ENCODE data around the gene NOL7.

NOL7 gene

DNA sequence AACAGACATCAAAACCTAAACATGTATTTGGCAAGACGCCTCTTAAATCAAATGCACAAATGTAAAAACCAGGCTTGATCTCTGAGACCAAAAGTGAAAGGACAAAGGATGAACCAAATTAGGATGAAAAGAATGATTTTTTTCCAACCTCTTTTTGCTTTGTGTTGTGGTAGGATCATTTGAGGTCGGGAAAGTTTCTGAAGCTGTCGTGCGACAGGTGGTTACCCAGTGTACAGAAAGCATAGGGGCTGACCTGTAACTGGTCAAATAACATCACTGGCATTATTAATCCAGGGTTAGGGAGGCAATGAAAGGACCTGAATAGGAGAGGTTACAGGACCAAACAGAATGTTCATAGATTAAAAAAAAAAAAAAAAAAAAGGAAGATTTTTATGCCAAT lies 18.1 kb upstream of the NOL7 start:
- Histone ChIP-seq H3K79me1 (ENCODE audit: low read length) (no peaks in the 10 kb centered on the region), H3K14ac (ENCODE audit: low read length) (no peak overlapping the region), H3K4me2 (ENCODE audit: low read length) (no peak overlapping the region), H2BK5ac (ENCODE audit: low read depth, low read length, poor library complexity) (no peak overlapping the region), H4K91ac (ENCODE audit: low read depth, low read length) (no peak overlapping the region), H2AK5ac (ENCODE audit: low read length) (no peak overlapping the region), H3K4me3 (ENCODE audit: low read depth, low read length) (no peak overlapping the region), H3K79me2 (ENCODE audit: control insufficient read depth, insufficient read depth, low read length, poor library complexity) (no peaks in the 10 kb centered on the region), H2AFZ (ENCODE audit: insufficient read depth, low read length, poor library complexity) (no peak overlapping the region), H2BK12ac (ENCODE audit: low read length) (no peak overlapping the region), H3K36me3 (ENCODE audit: control insufficient read depth in 1 of 2, insufficient read depth in 2 of 2, low read length in 2 of 2) (peaks cover 16 to 17% of the 10 kb centered on the region in 2 experiments), H3K27me3 (ENCODE audit: insufficient read depth, low read length) (no peaks in the 10 kb centered on the region), H3K4me1 (ENCODE audit: control insufficient read depth in 1 of 2, insufficient read depth in 2 of 2, low read length in 2 of 2) (no peaks in the 10 kb centered on the region), H4K8ac (ENCODE audit: low read depth, low read length) (no peak overlapping the region), H2BK120ac (ENCODE audit: insufficient read depth, low read length, poor library complexity) (no peak overlapping the region), H4K12ac (ENCODE audit: low read depth, low read length) (no peak overlapping the region), H3K4ac (ENCODE audit: low read depth, low read length) (no peak overlapping the region), H3K23ac (ENCODE audit: low read length) (no peak overlapping the region), H3K9ac (ENCODE audit: low read length) (no peak overlapping the region), H3K27ac (ENCODE audit: low read depth, low read length) (no peak overlapping the region), H3K18ac (ENCODE audit: low read length) (no peak overlapping the region), H3K9me3 (ENCODE audit: insufficient read depth, low read depth, low read length) (no peaks in the 10 kb centered on the region)
- DNase-seq = no peak
- WGBS (ENCODE audit: extremely low coverage, insufficient coverage, insufficient read length) = no CpG with 5 or more reads among the region's 4 CpGs

DNA sequence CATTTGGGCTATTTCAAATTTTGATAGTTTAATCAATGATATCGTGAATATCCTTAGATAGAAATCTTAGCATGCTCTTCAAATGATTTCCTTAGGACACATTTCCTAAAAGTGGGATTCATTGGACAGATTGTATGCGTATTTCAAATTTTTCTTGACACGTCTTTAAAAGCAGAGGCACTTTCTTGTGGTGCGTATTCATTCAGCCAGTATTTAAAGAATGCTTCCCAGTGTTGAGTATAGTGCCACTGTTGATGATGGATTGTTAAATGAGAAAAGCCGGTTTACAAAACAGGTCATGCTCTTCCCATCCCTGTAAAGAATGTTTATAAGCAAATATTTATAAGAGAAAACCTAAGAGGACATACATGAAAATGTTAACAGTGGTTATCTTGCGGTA lies 15.1 kb upstream of the NOL7 start:
- Histone ChIP-seq H4K12ac (ENCODE audit: low read depth, low read length) (no peak overlapping the region), H2AK5ac (ENCODE audit: low read length) (no peak overlapping the region), H2BK120ac (ENCODE audit: insufficient read depth, low read length, poor library complexity) (no peak overlapping the region), H2BK12ac (ENCODE audit: low read length) (no peak overlapping the region), H3K79me1 (ENCODE audit: low read length) (no peaks in the 10 kb centered on the region), H3K4ac (ENCODE audit: low read depth, low read length) (no peak overlapping the region), H3K4me2 (ENCODE audit: low read length) (no peak overlapping the region), H3K23ac (ENCODE audit: low read length) (no peak overlapping the region), H2BK5ac (ENCODE audit: low read depth, low read length, poor library complexity) (no peak overlapping the region), H3K9ac (ENCODE audit: low read length) (no peak overlapping the region), H3K14ac (ENCODE audit: low read length) (no peak overlapping the region), H3K36me3 (ENCODE audit: control insufficient read depth in 1 of 2, insufficient read depth in 2 of 2, low read length in 2 of 2) (peaks cover 9 to 13% of the 10 kb centered on the region in 2 experiments), H3K27ac (ENCODE audit: low read depth, low read length) (no peak overlapping the region), H3K4me1 (ENCODE audit: control insufficient read depth in 1 of 2, insufficient read depth in 2 of 2, low read length in 2 of 2) (no peaks in the 10 kb centered on the region), H3K27me3 (ENCODE audit: insufficient read depth, low read length) (no peaks in the 10 kb centered on the region), H4K8ac (ENCODE audit: low read depth, low read length) (no peak overlapping the region), H3K18ac (ENCODE audit: low read length) (no peak overlapping the region), H4K91ac (ENCODE audit: low read depth, low read length) (no peak overlapping the region), H3K4me3 (ENCODE audit: low read depth, low read length) (no peak overlapping the region), H3K9me3 (ENCODE audit: insufficient read depth, low read depth, low read length) (no peaks in the 10 kb centered on the region), H2AFZ (ENCODE audit: insufficient read depth, low read length, poor library complexity) (no peak overlapping the region), H3K79me2 (ENCODE audit: control insufficient read depth, insufficient read depth, low read length, poor library complexity) (no peaks in the 10 kb centered on the region)
- WGBS (ENCODE audit: extremely low coverage, insufficient coverage, insufficient read length) = no CpG with 5 or more reads among the region's 6 CpGs
- DNase-seq = peak in 1 of 2 donors; percentile 53

DNA sequence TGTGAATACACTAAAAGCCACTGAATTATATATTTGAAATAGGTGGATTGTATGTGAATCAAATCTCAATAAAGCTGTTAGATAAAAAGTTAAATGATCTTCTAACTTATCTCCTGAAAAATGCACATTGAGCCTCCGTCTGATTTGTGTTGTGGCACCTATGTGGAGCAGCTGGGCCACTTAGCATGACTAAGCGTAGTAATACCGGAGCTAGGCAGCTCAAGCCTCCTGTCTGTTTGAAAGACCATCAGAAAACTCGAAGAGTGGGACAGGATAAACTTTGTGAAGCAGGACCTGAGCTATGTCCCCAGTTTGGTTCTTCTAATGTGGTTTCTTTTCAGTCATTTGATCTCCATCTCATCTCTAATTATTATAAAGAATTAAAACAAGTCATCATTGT lies 11.0 kb upstream of the NOL7 start:
- no peaks in the 10 kb centered on the region for H3K79me2 ChIP-seq (ENCODE audit: control insufficient read depth, insufficient read depth, low read length, poor library complexity)
- no peak overlapping the region for H4K8ac ChIP-seq (ENCODE audit: low read depth, low read length)
- H3K4me2 ChIP-seq (ENCODE audit: low read length) = no peak overlapping the region
- no peaks in the 10 kb centered on the region for H3K79me1 ChIP-seq (ENCODE audit: low read length)
- no peak overlapping the region for H3K23ac ChIP-seq (ENCODE audit: low read length)
- WGBS (ENCODE audit: extremely low coverage, insufficient coverage, insufficient read length) = no CpG with 5 or more reads among the region's 4 CpGs
- no peak overlapping the region for H3K18ac ChIP-seq (ENCODE audit: low read length)
- no peak overlapping the region for H2BK12ac ChIP-seq (ENCODE audit: low read length)
- H4K12ac ChIP-seq (ENCODE audit: low read depth, low read length) = no peak overlapping the region
- DNase-seq = no peak
- H3K36me3 ChIP-seq (ENCODE audit: control insufficient read depth in 1 of 2, insufficient read depth in 2 of 2, low read length in 2 of 2) = peaks cover 0 to 4% of the 10 kb centered on the region in 2 experiments
- no peak overlapping the region for H3K27ac ChIP-seq (ENCODE audit: low read depth, low read length)
- no peaks in the 10 kb centered on the region for H3K4me1 ChIP-seq (ENCODE audit: control insufficient read depth in 1 of 2, insufficient read depth in 2 of 2, low read length in 2 of 2)
- no peak overlapping the region for H2BK120ac ChIP-seq (ENCODE audit: insufficient read depth, low read length, poor library complexity)
- no peaks in the 10 kb centered on the region for H3K27me3 ChIP-seq (ENCODE audit: insufficient read depth, low read length)
- no peak overlapping the region for H3K9ac ChIP-seq (ENCODE audit: low read length)
- H4K91ac ChIP-seq (ENCODE audit: low read depth, low read length) = no peak overlapping the region
- H3K9me3 ChIP-seq (ENCODE audit: insufficient read depth, low read depth, low read length) = no peaks in the 10 kb centered on the region
- H3K4ac ChIP-seq (ENCODE audit: low read depth, low read length) = no peak overlapping the region
- no peak overlapping the region for H2AK5ac ChIP-seq (ENCODE audit: low read length)
- H3K4me3 ChIP-seq (ENCODE audit: low read depth, low read length) = no peak overlapping the region
- H2BK5ac ChIP-seq (ENCODE audit: low read depth, low read length, poor library complexity) = no peak overlapping the region
- H3K14ac ChIP-seq (ENCODE audit: low read length) = no peak overlapping the region
- H2AFZ ChIP-seq (ENCODE audit: insufficient read depth, low read length, poor library complexity) = no peak overlapping the region

DNA sequence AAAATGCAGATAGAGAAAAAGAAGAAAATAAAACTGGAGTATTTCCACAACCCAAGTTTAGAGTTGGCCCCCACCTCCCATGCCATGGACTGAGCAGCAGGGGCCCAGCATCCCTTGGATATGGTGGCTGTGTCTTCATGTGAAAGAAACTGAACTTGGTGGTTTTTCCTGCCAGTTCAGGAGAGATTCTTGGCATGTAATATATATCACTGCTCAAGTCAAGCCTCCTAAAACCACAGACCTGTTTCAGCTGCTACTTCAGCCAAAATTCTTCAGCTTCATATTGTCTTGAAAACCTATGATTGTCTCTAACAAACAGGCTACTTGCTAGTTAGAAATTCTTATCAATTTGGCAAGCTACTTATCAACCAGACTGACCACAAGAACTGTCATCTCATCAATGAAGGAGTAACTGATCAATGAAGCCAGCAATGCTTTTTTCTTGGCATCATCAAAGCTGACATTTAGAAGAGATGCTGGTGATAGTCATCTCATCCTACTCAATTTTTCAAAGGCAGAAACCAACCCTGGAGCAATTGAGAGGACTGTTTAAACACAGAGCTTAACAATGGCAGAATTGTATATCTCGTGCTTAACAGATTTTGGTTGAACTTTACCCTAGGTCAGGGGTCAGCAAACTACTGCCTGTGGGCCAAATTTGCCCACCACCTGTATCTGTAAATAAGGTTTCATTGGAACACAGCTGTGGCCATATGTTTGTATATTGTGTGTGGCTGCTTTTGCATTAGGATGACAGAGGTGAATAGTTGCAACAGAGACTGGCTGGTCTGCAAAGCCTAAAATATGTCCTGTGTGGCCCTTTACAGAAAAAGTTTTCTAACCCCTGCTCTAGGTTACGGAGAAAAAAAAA lies 10.4 kb upstream of the NOL7 start:
- Histone ChIP-seq H3K9me3 (ENCODE audit: insufficient read depth, low read depth, low read length) (no peaks in the 10 kb centered on the region), H4K8ac (ENCODE audit: low read depth, low read length) (no peak overlapping the region), H3K9ac (ENCODE audit: low read length) (no peak overlapping the region), H4K91ac (ENCODE audit: low read depth, low read length) (no peak overlapping the region), H3K79me2 (ENCODE audit: control insufficient read depth, insufficient read depth, low read length, poor library complexity) (no peaks in the 10 kb centered on the region), H3K4me2 (ENCODE audit: low read length) (no peak overlapping the region), H4K12ac (ENCODE audit: low read depth, low read length) (no peak overlapping the region), H2BK12ac (ENCODE audit: low read length) (no peak overlapping the region), H3K18ac (ENCODE audit: low read length) (no peak overlapping the region), H3K4me3 (ENCODE audit: low read depth, low read length) (no peak overlapping the region), H2BK5ac (ENCODE audit: low read depth, low read length, poor library complexity) (no peak overlapping the region), H2AFZ (ENCODE audit: insufficient read depth, low read length, poor library complexity) (no peak overlapping the region), H2AK5ac (ENCODE audit: low read length) (no peak overlapping the region), H3K27me3 (ENCODE audit: insufficient read depth, low read length) (no peaks in the 10 kb centered on the region), H3K79me1 (ENCODE audit: low read length) (no peaks in the 10 kb centered on the region), H3K23ac (ENCODE audit: low read length) (no peak overlapping the region), H3K4me1 (ENCODE audit: control insufficient read depth in 1 of 2, insufficient read depth in 2 of 2, low read length in 2 of 2) (no peaks in the 10 kb centered on the region), H3K14ac (ENCODE audit: low read length) (no peak overlapping the region), H2BK120ac (ENCODE audit: insufficient read depth, low read length, poor library complexity) (no peak overlapping the region), H3K27ac (ENCODE audit: low read depth, low read length) (no peak overlapping the region), H3K36me3 (ENCODE audit: control insufficient read depth in 1 of 2, insufficient read depth in 2 of 2, low read length in 2 of 2) (peaks cover 0 to 4% of the 10 kb centered on the region in 2 experiments), H3K4ac (ENCODE audit: low read depth, low read length) (no peak overlapping the region)
- no CpG with 5 or more reads among the region's 2 CpGs for WGBS (ENCODE audit: extremely low coverage, insufficient coverage, insufficient read length)
- no peak for DNase-seq

Data from trophoblast cell (in vitro differentiated cells and primary cell).